Smooth muscle cell (in vitro differentiated cells): Measurements from ENCODE around the gene TSPO. TPM values are rescaled to one million over a fixed set of nuclear protein-coding genes. Genes with fewer than 3 reads are reported as not detected.

Experiments
- DNase-seq: peaks from one replicate; lab custom pipeline; 2025; ENCODE audit not compliant: unreplicated experiment; lab: John Stamatoyannopoulos, UW
- H2AFZ ChIP-seq: fragments of 200-600 bp; sonication (generic); 2 replicates; pipeline ENCODE4 v1.6.0; 2016; ENCODE audit warnings: antibody characterized with exemption, low read depth, mild to moderate bottlenecking
- H3F3A ChIP-seq: fragments of 200-600 bp; sonication (generic); 2 replicates; pipeline ENCODE4 v1.6.0; 2017; ENCODE audit warnings: antibody characterized with exemption, low read depth
- H3K27ac ChIP-seq: fragments of 200-600 bp; sonication (generic); 2 replicates; pipeline ENCODE4 v1.5.1; 2016; ENCODE audit warnings: low read depth, mild to moderate bottlenecking
- H3K27me3 ChIP-seq: fragments of 200-600 bp; sonication (generic); 2 replicates; pipeline ENCODE4 v1.6.1; 2016; ENCODE audit warnings: low read depth, mild to moderate bottlenecking
- H3K36me3 ChIP-seq: fragments of 200-600 bp; sonication (generic); 2 replicates; pipeline ENCODE4 v1.5.1; 2016; ENCODE audit warnings: low read depth
- H3K4me1 ChIP-seq: fragments of 200-600 bp; sonication (generic); 2 replicates; pipeline ENCODE4 v1.5.1; 2016; ENCODE audit warnings: low read depth
- H3K4me2 ChIP-seq: fragments of 200-600 bp; sonication (generic); 2 replicates; pipeline ENCODE4 v1.6.0; 2016; ENCODE audit warnings: mild to moderate bottlenecking
- H3K4me3 ChIP-seq: fragments of 200-600 bp; sonication (generic); 2 replicates; pipeline ENCODE4 v1.5.1; 2016; ENCODE audit warnings: mild to moderate bottlenecking
- H3K79me2 ChIP-seq: fragments of 200-600 bp; sonication (generic); 2 replicates; pipeline ENCODE4 v1.6.0; 2016; ENCODE audit warnings: low read depth, mild to moderate bottlenecking
- H3K9ac ChIP-seq: fragments of 200-600 bp; sonication (generic); 2 replicates; pipeline ENCODE4 v1.6.0; 2016; ENCODE audit warnings: low read depth
- H3K9me3 ChIP-seq: fragments of 200-600 bp; sonication (generic); replicated peaks from 2 replicates; pipeline ENCODE4 v1.5.1; 2016; ENCODE audit warnings: low read depth
- H4K20me1 ChIP-seq: fragments of 200-600 bp; sonication (generic); 2 replicates; pipeline ENCODE4 v1.6.0; 2016; ENCODE audit warnings: low read depth
- CTCF ChIP-seq: fragments of 200-600 bp; sonication (generic); IDR thresholded peaks from 2 replicates; pipeline ENCODE4 v1.5.1; 2017; ENCODE audit warnings: borderline replicate concordance, mild to moderate bottlenecking, antibody characterized with exemption; ENCODE audit not compliant: insufficient read depth, poor library complexity, severe bottlenecking
- WGBS: methylation state at CpG from one replicate; pipeline ENCODE4 v1.1.7; 2016; ENCODE audit warnings: low lambda C conversion rate; 5-methylcytosine and 5-hydroxymethylcytosine counted together
- polyA plus RNA-seq: library from polyadenylated mRNA; unstranded; fragments of >200 nt; fragmentation: Nextera tagmentation; extraction: Ambion mirVana; gene quantifications from 2 replicates; pipeline ENCODE4 v1.2.1, GENCODE V29; 2016
- total RNA-seq: library from RNA; depleted of rRNA; stranded (reverse); fragments of >200 nt; gene quantifications from 2 replicates; pipeline ENCODE4 v1.2.3, GENCODE V29; 2014

Gene TSPO
- total and polyA plus RNA-seq, 2 experiments from 2014 or later, result 170 to 251 TPM

- no peaks in the 10 kb centered on the region for H3K4me1 ChIP-seq
- no peaks in the 10 kb centered on the region for H4K20me1 ChIP-seq
- H3K27ac ChIP-seq, result peak overlapping the region; percentile 52
- H3K79me2 ChIP-seq, result no peaks in the 10 kb centered on the region
- no peak overlapping the region for H3K4me3 ChIP-seq
- H3K4me2 ChIP-seq, result no peak overlapping the region
- H3K27me3 ChIP-seq, result no peaks in the 10 kb centered on the region
- no peaks in the 10 kb centered on the region for H3F3A ChIP-seq
- H3K9me3 ChIP-seq, result no peaks in the 10 kb centered on the region
- 84% methylated on average over 25 of the region's 25 CpGs for WGBS
- no peak for TF ChIP-seq CTCF
- no peaks in the 10 kb centered on the region for H3K36me3 ChIP-seq
- H3K9ac ChIP-seq, result no peak overlapping the region
- no peak for DNase-seq
- H2AFZ ChIP-seq, result no peak overlapping the region
These were observed 17.3 kb downstream of the TSPO start for GRCh38 chr22:43168471-43169309.

GRCh38 chr22:43169310-43170130 lies 18.2 kb downstream of the TSPO start:
- no peaks in the 10 kb centered on the region for H4K20me1 ChIP-seq
- peak overlapping the region; percentile 52 for H3K27ac ChIP-seq
- no peaks in the 10 kb centered on the region for H3K36me3 ChIP-seq
- no peaks in the 10 kb centered on the region for H3K79me2 ChIP-seq
- H3K4me1 ChIP-seq, result no peaks in the 10 kb centered on the region
- no peak overlapping the region for H3K9ac ChIP-seq
- 91% methylated on average over 23 of the region's 23 CpGs for WGBS
- H3K9me3 ChIP-seq, result no peaks in the 10 kb centered on the region
- H3K4me3 ChIP-seq, result no peak overlapping the region
- no peak overlapping the region for H2AFZ ChIP-seq
- no peak for TF ChIP-seq CTCF
- no peaks in the 10 kb centered on the region for H3K27me3 ChIP-seq
- H3K4me2 ChIP-seq, result no peak overlapping the region
- DNase-seq, result no peak
- no peaks in the 10 kb centered on the region for H3F3A ChIP-seq

GRCh38 chr22:43170131-43170480 lies 18.7 kb downstream of the TSPO start:
- H2AFZ ChIP-seq, result no peak overlapping the region
- H3K27ac ChIP-seq, result no peak overlapping the region
- no peaks in the 10 kb centered on the region for H3K27me3 ChIP-seq
- H3K36me3 ChIP-seq, result no peaks in the 10 kb centered on the region
- DNase-seq, result no peak
- no peaks in the 10 kb centered on the region for H3K9me3 ChIP-seq
- no peaks in the 10 kb centered on the region for H3K79me2 ChIP-seq
- no peaks in the 10 kb centered on the region for H3F3A ChIP-seq
- H3K9ac ChIP-seq, result no peak overlapping the region
- H4K20me1 ChIP-seq, result no peaks in the 10 kb centered on the region
- no peak overlapping the region for H3K4me2 ChIP-seq
- 98% methylated on average over 9 of the region's 9 CpGs for WGBS
- no peak for TF ChIP-seq CTCF
- H3K4me1 ChIP-seq, result no peaks in the 10 kb centered on the region
- no peak overlapping the region for H3K4me3 ChIP-seq
